Right lobe of liver (tissue), 4 donors: Measurements from ENCODE around the gene HOXD10.

Experiments
- CTCF ChIP-seq, 4 donors: fragments of 200-600 bp in 3 of 4; fragments of 450-650 bp in 1 of 4; IDR thresholded peaks; one replicate each; pipeline versions ENCODE4 v1.5.1 to v1.8.0; 2016 to 2022; ENCODE audit warnings: antibody characterized with exemption in 4 of 4, mild to moderate bottlenecking in 2 of 4
- POLR2A ChIP-seq: fragments of 450-650 bp; IDR thresholded peaks from one replicate; pipeline ENCODE4 v1.6.1; 2017; ENCODE audit warnings: antibody characterized with exemption, mild to moderate bottlenecking
- donor health status: DM: no; HTN: no; CAD: no.
- donor health status: DM: no; HTN: no; CAD: no.
- donor health status: DM: no; HTN: yes; CAD: no.

DNA sequence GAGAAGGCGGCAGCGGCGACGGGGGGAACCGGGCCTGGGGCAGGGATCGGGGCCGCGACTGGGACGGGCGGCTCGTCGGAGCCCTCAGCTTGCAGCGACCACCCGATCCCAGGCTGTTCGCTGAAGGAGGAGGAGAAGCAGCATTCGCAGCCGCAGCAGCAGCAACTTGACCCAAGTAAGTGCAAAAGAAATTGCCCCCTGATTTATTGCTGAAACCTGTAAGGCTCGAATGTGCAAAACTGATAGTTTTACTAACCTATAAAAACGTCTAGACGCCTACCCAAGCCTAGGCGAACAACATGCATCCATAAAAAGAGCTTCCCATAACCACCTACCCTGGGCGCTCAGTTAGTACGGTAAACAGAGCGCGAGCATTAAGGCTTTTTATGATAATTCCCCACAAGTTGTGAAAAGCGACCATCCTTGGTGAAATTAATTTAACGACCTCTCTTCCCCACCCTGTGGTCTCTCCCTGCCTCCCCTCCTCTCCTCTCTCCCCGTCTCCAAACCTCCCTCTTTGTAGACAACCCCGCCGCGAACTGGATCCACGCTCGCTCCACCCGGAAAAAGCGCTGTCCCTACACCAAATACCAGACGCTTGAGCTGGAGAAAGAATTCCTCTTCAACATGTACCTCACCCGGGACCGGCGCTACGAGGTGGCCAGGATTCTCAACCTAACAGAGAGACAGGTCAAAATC is 7.0 kb downstream of the HOXD10 start:
- no peak for TF ChIP-seq POLR2A
- TF ChIP-seq CTCF (IDR thresholded peaks at IDR 0.05), result no peak
